ENCODE results near the gene CTU2. TPM values are rescaled to one million over a fixed set of nuclear protein-coding genes. Genes with fewer than 3 reads are reported as not detected.

CTU2 gene
- total and polyA plus RNA-seq, 2 of the 8 experiments (the other 6 are each of a cell fraction or from before 2014, with no cell fraction given): 32.7 to 42.9 TPM

DNA sequence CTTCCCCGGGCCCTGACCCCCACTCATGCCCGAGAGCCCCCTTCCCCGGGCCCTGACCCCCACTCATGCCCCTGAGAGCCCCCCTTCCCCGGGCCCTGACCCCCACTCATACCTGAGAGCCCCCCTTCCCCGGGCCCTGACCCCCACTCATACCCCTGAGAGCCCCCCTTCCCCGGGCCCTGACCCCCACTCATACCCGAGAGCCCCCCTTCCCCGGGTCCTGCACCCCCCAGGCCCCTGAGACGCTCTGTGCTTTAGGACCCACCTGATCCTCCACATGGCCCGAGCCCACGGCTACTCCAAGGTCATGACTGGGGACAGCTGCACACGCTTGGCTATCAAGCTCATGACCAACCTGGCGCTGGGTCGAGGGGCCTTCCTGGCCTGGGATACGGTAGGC is 6.8 kb downstream of the CTU2 start:
- H3K4me3 ChIP-seq (ENCODE audit: extremely low read depth in 1 of 4, insufficient read depth in 2 of 4, low read depth in 3 of 4, low read length in 4 of 4): no peak overlapping the region
- H2AK5ac ChIP-seq (ENCODE audit: low read depth, low read length): no peak overlapping the region
- peaks cover 10% of the 10 kb centered on the region for H3K79me1 ChIP-seq (ENCODE audit: low read depth, low read length)
- H2BK20ac ChIP-seq (ENCODE audit: low read length): no peak overlapping the region
- H3K23ac ChIP-seq (ENCODE audit: insufficient read length): no peak overlapping the region
- H3K14ac ChIP-seq (ENCODE audit: insufficient read length): no peak overlapping the region
- H4K8ac ChIP-seq (ENCODE audit: extremely low read depth, insufficient read depth, low read length): no peak overlapping the region; the same call in 1 of the 2 replicates
- no peak overlapping the region for H4K91ac ChIP-seq (replicated peaks; ENCODE audit: insufficient read length, low read length)
- DNase-seq (ENCODE audit: low read depth in 1 of 2, low spot score in 2 of 2) (no peak), FAIRE-seq (no peak)
- no peaks in the 10 kb centered on the region for H3K23me2 ChIP-seq (ENCODE audit: low read depth, low read length)
- no peak overlapping the region for H3K4me2 ChIP-seq (ENCODE audit: insufficient read depth in 1 of 2, low read depth in 2 of 2, low read length in 2 of 2)
- H3K9ac ChIP-seq (replicated peaks in 1 of 4; ENCODE audit: extremely low read depth in 1 of 4, low read depth in 3 of 4, low read length in 3 of 4): no peak overlapping the region
- H3K27me3 ChIP-seq (replicated peaks in 1 of 4; ENCODE audit: control insufficient read depth in 3 of 4, extremely low read depth in 1 of 4, insufficient read depth in 3 of 4, low read length in 3 of 4): no peaks in the 10 kb centered on the region
- H3K4ac ChIP-seq (replicated peaks; ENCODE audit: insufficient read length, low read depth, low read length): no peak overlapping the region
- H2BK5ac ChIP-seq (ENCODE audit: low read depth, low read length): no peak overlapping the region
- H3K4me1 ChIP-seq (replicated peaks in 1 of 4; ENCODE audit: control insufficient read depth in 3 of 4, insufficient read depth in 4 of 4, low read length in 3 of 4): peaks cover 0 to 3% (median 0%) of the 10 kb centered on the region in 4 experiments; a peak in 1 of 7 replicates
- TF ChIP-seq EP300 (IDR thresholded peaks at IDR 0.05; ENCODE audit: borderline replicate concordance in 1 of 2, low read depth in 2 of 2, low read length in 2 of 2): no peak
- TF ChIP-seq TCF12 (IDR thresholded peaks at IDR 0.05; ENCODE audit: low read depth, low read length): no peak
- no peak for TF ChIP-seq EZH2 (IDR thresholded peaks at IDR 0.05; ENCODE audit: low read depth, low read length, severe bottlenecking)
- TF ChIP-seq SP4 (IDR thresholded peaks at IDR 0.05; ENCODE audit: low read length): no peak
- no peak for TF ChIP-seq TEAD4 (IDR thresholded peaks at IDR 0.05; ENCODE audit: low read depth, low read length)
- TF ChIP-seq KDM4A (IDR thresholded peaks at IDR 0.05; ENCODE audit: low read depth, low read length, severe bottlenecking): no peak
- POLR2A ChIA-PET (ENCODE audit: partially characterized antibody): interaction anchor here (0.5 to 1.2 kb wide), 2 partner anchors 30 to 98 kb away, joined by 3 to 4 read pairs; no protein-coding TSS in a partner anchor
- no peak overlapping the region for H2BK15ac ChIP-seq (ENCODE audit: low read length)
- no peak overlapping the region for H3K27ac ChIP-seq (ENCODE audit: low read depth, low read length)
- H3K79me2 ChIP-seq (ENCODE audit: control insufficient read depth in 1 of 2, insufficient read depth in 2 of 2, low read length in 2 of 2): peaks cover 0 to 7% of the 10 kb centered on the region in 2 experiments; a peak in 1 of 4 replicates
- H3K56ac ChIP-seq (replicated peaks; ENCODE audit: insufficient read length, low read depth, low read length): no peak overlapping the region
- CTCF ChIA-PET (ENCODE audit: partially characterized antibody): interaction anchor here (0.6 to 6.3 kb wide), 3 partner anchors 23 to 227 kb away, joined by 3 to 33 read pairs (median 4); no protein-coding TSS in a partner anchor
- H2AFZ ChIP-seq (ENCODE audit: low read length): no peak overlapping the region
- no peak overlapping the region for H2BK12ac ChIP-seq (ENCODE audit: low read depth, low read length)
- no peak overlapping the region for H3K18ac ChIP-seq (ENCODE audit: extremely low read depth, low read length)
- no peak overlapping the region for H4K5ac ChIP-seq (ENCODE audit: insufficient read length, low read depth, low read length)
- H4K20me1 ChIP-seq (replicated peaks in 1 of 2; ENCODE audit: control insufficient read depth in 1 of 2, insufficient read depth in 2 of 2, low read length in 2 of 2): peaks cover 6 to 12% of the 10 kb centered on the region in 2 experiments
- H3K9me3 ChIP-seq (ENCODE audit: insufficient read depth in 2 of 2, low read depth in 1 of 2, low read length in 1 of 2): no peaks in the 10 kb centered on the region
- H3K36me3 ChIP-seq (ENCODE audit: control insufficient read depth in 2 of 4, insufficient read depth in 4 of 4, low read length in 3 of 4): peaks cover 4 to 31% (median 18%) of the 10 kb centered on the region in 4 experiments; a peak in 5 of 8 replicates
- H2BK120ac ChIP-seq (replicated peaks; ENCODE audit: low read depth, low read length): no peak overlapping the region
- 84% methylated on average over 7 of the region's 15 CpGs; no CpG with 5 or more reads in 1 of the 2 experiments for WGBS, 2 experiments (ENCODE audit: extremely low coverage in 1 of 2, insufficient coverage in 1 of 2, insufficient read length in 1 of 2, insufficient replicate concordance in 2 of 2, low coverage in 1 of 2, low lambda C conversion rate in 2 of 2, missing lambda C conversion rate in 1 of 2)

Measured in H1 (cell line).